CD4-positive, CD25-positive, alpha-beta regulatory T cell (primary cell): ENCODE data around the gene DELE1. TPM values are rescaled to one million over a fixed set of nuclear protein-coding genes. Genes with fewer than 3 reads are reported as not detected.
A peak's percentile ranks its signal among the peaks of the same experiment; 100 is the strongest.

ENCODE experiments used
- ATAC-seq, 2 donors: fragments of 150-1000 bp; cut with Tn5 transposase; one replicate each; pipeline ENCODE4 v1.10.0; 2021; ENCODE audit warnings: low read depth in 2 of 2, moderate number of reproducible peaks in 2 of 2, moderate library complexity in 1 of 2
- DNase-seq, 3 donors: peaks; one replicate each; pipeline versions ENCODE4 v3.0.0 to v3.0.0-alpha.2; 2012 to 2022; ENCODE audit warnings: mixed read lengths in 1 of 3
- H3K27ac ChIP-seq: one replicate; pipeline ENCODE4 v1.7.0; 2013; ENCODE audit warnings: mild to moderate bottlenecking, low read length; ENCODE audit not compliant: insufficient read depth, poor library complexity, severe bottlenecking
- H3K27me3 ChIP-seq: one replicate; pipeline ENCODE4 v1.7.0; 2013; ENCODE audit warnings: low read length; ENCODE audit not compliant: control insufficient read depth, insufficient read depth
- H3K36me3 ChIP-seq: one replicate; pipeline ENCODE4 v1.7.0; 2013; ENCODE audit warnings: mild to moderate bottlenecking, low read length, moderate library complexity; ENCODE audit not compliant: control insufficient read depth, insufficient read depth
- H3K4me1 ChIP-seq: 2 replicates; pipeline ENCODE4 v1.7.0; 2013; ENCODE audit warnings: mild to moderate bottlenecking, low read length; ENCODE audit not compliant: insufficient read depth, control insufficient read depth, poor library complexity, severe bottlenecking
- H3K4me3 ChIP-seq: one replicate; pipeline ENCODE4 v1.7.0; 2013; ENCODE audit warnings: low read depth, mild to moderate bottlenecking, low read length, moderate library complexity
- H3K9me3 ChIP-seq, 2 experiments: 1 replicate in 1 of 2; 2 replicates in 1 of 2; pipeline ENCODE4 v1.7.0; 2013; ENCODE audit warnings: low read length in 2 of 2, mild to moderate bottlenecking in 1 of 2, moderate library complexity in 1 of 2; ENCODE audit not compliant: control insufficient read depth in 2 of 2
- H3K27ac Mint-ChIP-seq, 3 donors: one replicate each; pipeline ENCODE4 v1.8.0; 2020 to 2022; ENCODE audit warnings: mild to moderate bottlenecking in 3 of 3, mixed read lengths in 3 of 3, moderate library complexity in 2 of 3
- H3K27me3 Mint-ChIP-seq: one replicate; pipeline ENCODE4 v1.8.0; 2022; ENCODE audit warnings: mild to moderate bottlenecking, mixed read lengths
- H3K36me3 Mint-ChIP-seq: one replicate; pipeline ENCODE4 v1.8.0; 2020; ENCODE audit warnings: mixed read lengths
- H3K4me1 Mint-ChIP-seq, 4 donors: one replicate each; pipeline ENCODE4 v1.8.0; 2020 to 2022; ENCODE audit warnings: mixed read lengths in 4 of 4, mild to moderate bottlenecking in 1 of 4
- H3K4me3 Mint-ChIP-seq, 4 donors: one replicate each; pipeline ENCODE4 v1.8.0; 2020 to 2022; ENCODE audit warnings: mild to moderate bottlenecking in 4 of 4, mixed read lengths in 4 of 4, moderate library complexity in 3 of 4
- H3K9me3 Mint-ChIP-seq, 7 donors: one replicate each; pipeline ENCODE4 v1.8.0; 2020 to 2022; ENCODE audit warnings: mixed read lengths in 7 of 7, mild to moderate bottlenecking in 3 of 7, moderate library complexity in 2 of 7
- polyA plus RNA-seq, 4 donors: library from polyadenylated mRNA; unstranded; fragments of 300-500 nt; fragmentation: Illumina TruSeq; gene quantifications; one replicate each; pipeline ENCODE4 v1.2.3, GENCODE V29; 2021
- total RNA-seq: library from RNA; stranded (reverse); gene quantifications from one replicate; pipeline ENCODE4 v1.2.3, GENCODE V29; 2022

DELE1 gene
- total and polyA plus RNA-seq, 5 donors from 2014 or later: 31.3 to 88.7 (median 36.7) TPM

GRCh38 chr5:141898448-141899049 is 25.1 kb upstream of the DELE1 start:
- H3K36me3 Mint-ChIP-seq: no peaks in the 10 kb centered on the region
- Histone ChIP-seq H3K4me3 (no peak overlapping the region), H3K9me3 (no peaks in the 10 kb centered on the region), H3K4me1 (no peaks in the 10 kb centered on the region), H3K36me3 (no peaks in the 10 kb centered on the region), H3K27ac (no peak overlapping the region), H3K27me3 (peaks cover 6% of the 10 kb centered on the region)
- ATAC-seq (no peak), DNase-seq (no peak)
- H3K27me3 Mint-ChIP-seq: peaks cover 51% of the 10 kb centered on the region
- peaks cover 0 to 1% (median 0%) of the 10 kb centered on the region in 7 donors for H3K9me3 Mint-ChIP-seq
- no peak overlapping the region for H3K4me3 Mint-ChIP-seq
- H3K4me1 Mint-ChIP-seq: peaks cover 0 to 2% (median 0%) of the 10 kb centered on the region in 4 donors
- no peak overlapping the region for H3K27ac Mint-ChIP-seq

- Histone ChIP-seq H3K4me1 (no peaks in the 10 kb centered on the region), H3K9me3 (no peaks in the 10 kb centered on the region), H3K4me3 (no peak overlapping the region), H3K27ac (no peak overlapping the region), H3K27me3 (peaks cover 10% of the 10 kb centered on the region), H3K36me3 (no peaks in the 10 kb centered on the region)
- Mint-ChIP-seq H3K36me3 (no peaks in the 10 kb centered on the region), H3K27ac (peak overlapping the region in 1 of 3 donors; percentile 74), H3K9me3 (peaks cover 0 to 1% (median 0%) of the 10 kb centered on the region in 7 donors), H3K27me3 (peaks cover 76% of the 10 kb centered on the region), H3K4me1 (peaks cover 0 to 2% (median 0%) of the 10 kb centered on the region in 4 donors), H3K4me3 (no peak overlapping the region)
- no peak for ATAC-seq
- no peak for DNase-seq
Observed at GRCh38 chr5:141902015-141902814, 21.5 kb upstream of the DELE1 start.

GRCh38 chr5:141903261-141903660 is 20.4 kb upstream of the DELE1 start:
- no peaks in the 10 kb centered on the region for H3K9me3 ChIP-seq
- ATAC-seq: no peak
- peaks cover 0 to 2% (median 0%) of the 10 kb centered on the region in 4 donors for H3K4me1 Mint-ChIP-seq
- no peaks in the 10 kb centered on the region for H3K36me3 Mint-ChIP-seq
- DNase-seq: no peak
- H3K27ac Mint-ChIP-seq: no peak overlapping the region
- peaks cover 10% of the 10 kb centered on the region for H3K27me3 ChIP-seq
- no peak overlapping the region for H3K27ac ChIP-seq
- H3K4me3 Mint-ChIP-seq: no peak overlapping the region
- H3K4me3 ChIP-seq: no peak overlapping the region
- peaks cover 0 to 1% (median 0%) of the 10 kb centered on the region in 7 donors for H3K9me3 Mint-ChIP-seq
- H3K4me1 ChIP-seq: no peaks in the 10 kb centered on the region
- H3K27me3 Mint-ChIP-seq: peaks cover 75% of the 10 kb centered on the region
- H3K36me3 ChIP-seq: no peaks in the 10 kb centered on the region

DNA sequence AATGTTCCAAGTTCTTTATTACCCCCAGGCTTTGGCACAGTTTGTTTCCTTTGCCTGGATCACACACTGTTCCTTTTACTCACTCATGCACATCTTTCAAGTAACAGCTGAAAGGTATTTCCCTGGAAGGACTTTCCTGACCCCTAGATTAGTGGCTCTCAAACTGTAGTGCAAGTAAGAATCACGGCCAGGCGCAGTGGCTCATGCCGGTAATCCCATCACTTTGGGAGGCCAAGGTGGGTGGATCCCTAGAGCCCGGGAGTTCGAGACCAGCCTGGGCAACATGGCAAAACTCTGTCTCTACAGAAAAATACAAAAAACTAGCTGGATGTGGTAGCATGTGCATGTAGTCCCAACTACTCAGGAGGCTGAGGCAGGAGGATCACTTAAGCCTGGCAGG is 19.1 kb upstream of the DELE1 start:
- ATAC-seq: no peak
- no peak for DNase-seq
- Mint-ChIP-seq H3K27ac (no peak overlapping the region), H3K9me3 (peaks cover 0 to 1% (median 0%) of the 10 kb centered on the region in 7 donors), H3K36me3 (no peaks in the 10 kb centered on the region), H3K4me3 (no peak overlapping the region), H3K4me1 (no peaks in the 10 kb centered on the region), H3K27me3 (peaks cover 77% of the 10 kb centered on the region)
- Histone ChIP-seq H3K27ac (no peak overlapping the region), H3K9me3 (no peaks in the 10 kb centered on the region), H3K36me3 (no peaks in the 10 kb centered on the region), H3K4me3 (no peak overlapping the region), H3K27me3 (peaks cover 10% of the 10 kb centered on the region), H3K4me1 (no peaks in the 10 kb centered on the region)

DNA sequence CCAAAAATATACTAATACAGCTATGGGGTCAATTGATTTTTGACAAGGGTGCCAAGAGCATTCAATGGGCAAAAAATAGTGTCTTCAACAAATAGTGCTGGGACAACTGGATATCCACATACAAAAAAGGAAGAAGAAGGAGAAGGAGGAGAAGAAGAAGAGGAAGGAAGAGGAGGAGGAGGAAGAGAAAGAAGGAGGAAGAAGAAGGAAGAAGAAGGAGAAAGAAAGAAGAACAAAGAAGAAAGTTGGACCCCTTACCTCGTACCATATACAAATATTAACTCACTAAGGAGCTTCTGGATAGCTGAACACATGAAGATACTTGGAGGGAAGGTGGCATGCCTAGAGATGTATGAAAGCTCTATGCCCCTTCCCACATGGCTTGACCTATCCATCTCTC is 17.2 kb upstream of the DELE1 start:
- H3K27me3 ChIP-seq: peaks cover 10% of the 10 kb centered on the region
- H3K4me3 ChIP-seq: no peak overlapping the region
- no peaks in the 10 kb centered on the region for H3K36me3 Mint-ChIP-seq
- no peak overlapping the region for H3K27ac Mint-ChIP-seq
- no peaks in the 10 kb centered on the region for H3K4me1 ChIP-seq
- H3K27me3 Mint-ChIP-seq: peaks cover 71% of the 10 kb centered on the region
- H3K9me3 Mint-ChIP-seq: peaks cover 0 to 2% (median 0%) of the 10 kb centered on the region in 7 donors
- no peak overlapping the region for H3K4me3 Mint-ChIP-seq
- H3K27ac ChIP-seq: no peak overlapping the region
- DNase-seq (no peak), ATAC-seq (no peak)
- H3K36me3 ChIP-seq: no peaks in the 10 kb centered on the region
- H3K4me1 Mint-ChIP-seq: no peaks in the 10 kb centered on the region
- H3K9me3 ChIP-seq: no peaks in the 10 kb centered on the region

GRCh38 chr5:141906972-141907371 is 16.7 kb upstream of the DELE1 start:
- Mint-ChIP-seq H3K4me3 (no peak overlapping the region), H3K4me1 (no peaks in the 10 kb centered on the region), H3K27ac (no peak overlapping the region), H3K27me3 (peaks cover 71% of the 10 kb centered on the region), H3K9me3 (peaks cover 0 to 2% (median 0%) of the 10 kb centered on the region in 7 donors), H3K36me3 (no peaks in the 10 kb centered on the region)
- H3K36me3 ChIP-seq: no peaks in the 10 kb centered on the region
- ATAC-seq: no peak
- no peaks in the 10 kb centered on the region for H3K4me1 ChIP-seq
- H3K27ac ChIP-seq: no peak overlapping the region
- H3K4me3 ChIP-seq: no peak overlapping the region
- peaks cover 10% of the 10 kb centered on the region for H3K27me3 ChIP-seq
- DNase-seq: no peak
- H3K9me3 ChIP-seq: no peaks in the 10 kb centered on the region

- Histone ChIP-seq H3K4me1 (peaks cover 4% of the 10 kb centered on the region), H3K4me3 (no peak overlapping the region), H3K27me3 (peaks cover 17% of the 10 kb centered on the region), H3K27ac (no peak overlapping the region), H3K9me3 (no peaks in the 10 kb centered on the region), H3K36me3 (no peaks in the 10 kb centered on the region)
- Mint-ChIP-seq H3K27ac (no peak overlapping the region), H3K27me3 (peaks cover 72% of the 10 kb centered on the region), H3K4me1 (peaks cover 0 to 8% (median 5%) of the 10 kb centered on the region in 4 donors), H3K4me3 (no peak overlapping the region), H3K36me3 (no peaks in the 10 kb centered on the region), H3K9me3 (peaks cover 0 to 2% (median 0%) of the 10 kb centered on the region in 7 donors)
- no peak for ATAC-seq
- no peak for DNase-seq
Observed at GRCh38 chr5:141908796-141909195, 14.9 kb upstream of the DELE1 start.
